Keratinocyte (primary cell): Measurements from ENCODE around the gene TOP1. TPM values are rescaled to one million over a fixed set of nuclear protein-coding genes. Genes with fewer than 3 reads are reported as not detected.

ENCODE experiments used
- DNase-seq: peaks from one replicate; pipeline ENCODE4 v3.0.0-alpha.2; 2011; ENCODE audit warnings: low read depth, missing footprints, low spot score
- FAIRE-seq: peaks from 2 replicates; lab custom pipeline; 2011; peaks lifted over from hg19 to GRCh38; lab: Jason Lieb, UNC
- H2AFZ ChIP-seq: 2 replicates; pipeline ENCODE4 v1.6.0; 2012; ENCODE audit warnings: low read length, control low read depth, inconsistent platforms; ENCODE audit not compliant: control insufficient read depth
- H3K27ac ChIP-seq: 2 replicates; pipeline ENCODE4 v1.5.1; 2011; ENCODE audit warnings: low read length; ENCODE audit not compliant: control insufficient read depth, insufficient read depth
- H3K27me3 ChIP-seq: 3 replicates; pipeline ENCODE4 v1.6.0; 2011; ENCODE audit warnings: low read length; ENCODE audit not compliant: control insufficient read depth, insufficient read depth; ENCODE audit errors: extremely low read depth
- H3K36me3 ChIP-seq, 2 experiments: 2 replicates in 1 of 2; 3 replicates in 1 of 2; pipeline ENCODE4 v1.5.1; 2011; ENCODE audit warnings: low read length in 2 of 2, mild to moderate bottlenecking in 1 of 2; ENCODE audit not compliant: control insufficient read depth in 2 of 2, insufficient read depth in 2 of 2; ENCODE audit errors: extremely low read depth in 1 of 2
- H3K4me1 ChIP-seq: 3 replicates; pipeline ENCODE4 v1.5.1; 2011; ENCODE audit warnings: low read length; ENCODE audit not compliant: control insufficient read depth, insufficient read depth; ENCODE audit errors: extremely low read depth
- H3K4me2 ChIP-seq: 3 replicates; pipeline ENCODE4 v1.6.0; 2011; ENCODE audit warnings: low read depth, low read length; ENCODE audit not compliant: control insufficient read depth, insufficient read depth; ENCODE audit errors: extremely low read depth
- H3K4me3 ChIP-seq, 3 experiments: fragments of 200-600 bp in 1 of 3; sonication (generic) in 1 of 3; 2 replicates in 2 of 3; 3 replicates in 1 of 3; pipeline ENCODE4 v1.5.1; 2011 to 2016; ENCODE audit warnings: low read length in 3 of 3, mild to moderate bottlenecking in 3 of 3, control low read depth in 2 of 3, inconsistent platforms in 1 of 3, low read depth in 1 of 3, mixed read lengths in 1 of 3, mixed run types in 1 of 3, moderate library complexity in 1 of 3; ENCODE audit not compliant: control insufficient read depth in 2 of 3, insufficient read depth in 2 of 3; ENCODE audit errors: extremely low read depth in 1 of 3
- H3K79me2 ChIP-seq: 2 replicates; pipeline ENCODE4 v1.6.0; 2012; ENCODE audit warnings: low read length; ENCODE audit not compliant: control insufficient read depth, insufficient read depth
- H3K9ac ChIP-seq: 3 replicates; pipeline ENCODE4 v1.6.0; 2011; ENCODE audit warnings: low read length; ENCODE audit not compliant: control insufficient read depth, insufficient read depth; ENCODE audit errors: extremely low read depth
- H3K9me1 ChIP-seq: 3 replicates; pipeline ENCODE4 v1.6.0; 2011; ENCODE audit warnings: low read length; ENCODE audit not compliant: control insufficient read depth, insufficient read depth; ENCODE audit errors: extremely low read depth
- H3K9me3 ChIP-seq: 2 replicates; pipeline ENCODE4 v1.5.1; 2012; ENCODE audit warnings: low read depth, low read length; ENCODE audit not compliant: control insufficient read depth
- H4K20me1 ChIP-seq: 3 replicates; pipeline ENCODE4 v1.6.0; 2011; ENCODE audit warnings: low read length; ENCODE audit not compliant: control insufficient read depth, insufficient read depth; ENCODE audit errors: extremely low read depth
- CTCF ChIP-seq, 3 experiments: IDR thresholded peaks in 1 of 3; conservative IDR thresholded peaks in 1 of 3; optimal IDR thresholded peaks in 1 of 3; 2 replicates in 2 of 3; 3 replicates in 1 of 3; pipeline versions ENCODE3 to v1.5.1; 2011; ENCODE audit warnings: low read length in 3 of 3, mild to moderate bottlenecking in 3 of 3, moderate library complexity in 2 of 3, control low read depth in 1 of 3, inconsistent platforms in 1 of 3; ENCODE audit not compliant: insufficient read depth in 2 of 3; ENCODE audit errors: extremely low read depth in 1 of 3
- EZH2 ChIP-seq: IDR thresholded peaks from one replicate; pipeline ENCODE4 v1.6.1; 2012; ENCODE audit warnings: inconsistent platforms, mild to moderate bottlenecking, low read length, moderate library complexity
- dilution Hi-C: fragments of 300-500 bp; cut with MboI; formaldehyde crosslinking; loops from one replicate; pipeline ENCODE4 v1.7.0; 2020; ENCODE audit warnings: low sequenced_read_pairs; ENCODE audit not compliant: extremely low pct_ligation_motif_present
- polyA plus RNA-seq, 5 experiments: library from polyadenylated mRNA; depleted of rRNA in 3 of 5; stranded (reverse) in 3 of 5; stranded (forward) in 1 of 5; unstranded in 1 of 5; fragments of >200 nt; gene quantifications; 1 replicate in 1 of 5; 2 replicates in 3 of 5; 3 replicates in 1 of 5; pipeline versions ENCODE4 v1.2.1 to v1.2.3, GENCODE V29; 2011 to 2012; ENCODE audit warnings: missing spikeins in 2 of 5, low read depth in 1 of 5, low replicate concordance in 1 of 5

The TOP1 gene
- polyA plus RNA-seq, 1 donor (not counting 4 experiments of a cell fraction or from before 2014, with no cell fraction given): 25.2 TPM

- TF ChIP-seq CTCF (optimal IDR thresholded peaks at IDR 0.05 in 1 of 3, IDR thresholded peaks at IDR 0.05 in 1 of 3, conservative IDR thresholded peaks at IDR 0.05 in 1 of 3; ENCODE audit: extremely low read depth in 1 of 3, insufficient read depth in 2 of 3, low read length in 3 of 3) (no peak), EZH2 (no peak)
- Histone ChIP-seq H3K4me2 (no peak overlapping the region), H3K36me3 (no peaks in the 10 kb centered on the region), H3K9me1 (no peaks in the 10 kb centered on the region), H3K27me3 (no peaks in the 10 kb centered on the region), H3K27ac (no peak overlapping the region), H2AFZ (no peak overlapping the region), H3K4me1 (peaks cover 33% of the 10 kb centered on the region), H4K20me1 (no peaks in the 10 kb centered on the region), H3K4me3 (no peak overlapping the region), H3K9ac (no peak overlapping the region), H3K79me2 (no peaks in the 10 kb centered on the region), H3K9me3 (no peaks in the 10 kb centered on the region)
- dilution Hi-C loops: no loop called here
- DNase-seq (no peak), FAIRE-seq (no peak)
Observed at GRCh38 chr20:41001497-41001896, 27.1 kb upstream of the TOP1 start.

GRCh38 chr20:41002842-41003142, 25.8 kb upstream of the TOP1 start:
- no peaks in the 10 kb centered on the region for H3K79me2 ChIP-seq
- DNase-seq: no peak
- H3K4me3 ChIP-seq: peak overlapping the region in 2 of 3 experiments; percentile 7 to 55
- dilution Hi-C loops: no loop called here
- peak overlapping the region; percentile 88 for H3K9ac ChIP-seq
- H3K9me3 ChIP-seq: peaks cover 3% of the 10 kb centered on the region
- H3K27ac ChIP-seq: peak overlapping the region; percentile 99
- peaks cover 34% of the 10 kb centered on the region for H3K4me1 ChIP-seq
- H3K4me2 ChIP-seq: peak overlapping the region; percentile 84
- no peaks in the 10 kb centered on the region for H3K27me3 ChIP-seq
- no peak for FAIRE-seq
- no peaks in the 10 kb centered on the region for H3K36me3 ChIP-seq
- no peaks in the 10 kb centered on the region for H3K9me1 ChIP-seq
- H4K20me1 ChIP-seq: no peaks in the 10 kb centered on the region
- H2AFZ ChIP-seq: peak overlapping the region; percentile 24
- TF ChIP-seq EZH2: no peak
- TF ChIP-seq CTCF (optimal IDR thresholded peaks at IDR 0.05 in 1 of 3, IDR thresholded peaks at IDR 0.05 in 1 of 3, conservative IDR thresholded peaks at IDR 0.05 in 1 of 3; ENCODE audit: extremely low read depth in 1 of 3, insufficient read depth in 2 of 3, low read length in 3 of 3): no peak
